IPS-18c (cell line): ENCODE results near the gene ZNF425.

Source experiments
- H3K4me3 ChIP-seq: 2 replicates; pipeline ENCODE4 v1.7.0; 2013; ENCODE audit warnings: low read depth, mild to moderate bottlenecking, low read length, moderate library complexity; ENCODE audit not compliant: insufficient read depth
- H3K9me3 ChIP-seq: one replicate; pipeline ENCODE4 v1.6.1; 2013; ENCODE audit warnings: mild to moderate bottlenecking, low read length, moderate library complexity; ENCODE audit not compliant: control insufficient read depth, insufficient read depth

The ZNF425 gene

DNA sequence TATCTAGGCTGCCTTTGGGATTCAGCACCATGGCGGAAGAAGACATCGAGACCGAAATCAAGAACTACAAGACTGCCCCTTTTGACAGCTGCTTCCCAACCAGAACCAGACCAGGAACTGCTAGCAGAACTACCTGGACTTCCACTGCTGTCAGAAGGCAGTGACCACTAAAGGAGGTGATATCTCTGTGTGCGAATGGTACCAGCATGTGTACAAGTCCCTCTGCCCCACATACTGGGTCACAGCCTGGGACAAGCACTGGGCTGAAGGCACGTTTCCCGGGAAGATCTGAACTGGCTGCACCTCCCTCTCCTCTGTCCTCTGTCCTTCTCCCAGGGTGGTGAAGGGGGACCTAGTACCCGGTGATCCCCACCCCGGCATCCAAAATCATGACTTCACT, 72.2 kb downstream of the ZNF425 start:
- Histone ChIP-seq H3K4me3 (no peak overlapping the region), H3K9me3 (no peaks in the 10 kb centered on the region)

DNA sequence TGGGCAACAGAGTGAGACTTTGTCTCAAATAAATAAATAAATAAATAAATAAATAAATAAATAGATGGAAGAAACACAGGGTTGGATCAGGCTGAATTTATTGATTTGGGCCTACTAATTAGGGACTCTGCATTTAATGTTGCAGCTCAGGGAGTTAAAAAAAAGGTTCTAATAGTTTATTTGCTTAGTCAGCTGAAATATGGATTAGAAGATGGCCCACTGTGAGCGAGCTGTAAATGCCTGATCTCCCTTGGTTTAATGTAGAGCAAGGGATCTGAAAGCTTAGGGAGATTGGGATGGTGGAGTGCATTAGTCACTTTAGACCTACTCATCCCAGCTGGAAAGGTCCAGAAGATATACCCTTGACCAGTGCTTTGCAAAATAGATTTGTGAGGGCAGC, 72.7 kb downstream of the ZNF425 start:
- H3K9me3 ChIP-seq = no peaks in the 10 kb centered on the region
- no peak overlapping the region for H3K4me3 ChIP-seq
